NCI-H82 treated with DMSO at 0.1 percent for 48 hours (cell line): ENCODE data around the gene LYL1.

Source experiments
- DNase-seq: peaks from one replicate; lab custom pipeline; 2025; ENCODE audit not compliant: unreplicated experiment; lab: John Stamatoyannopoulos, UW

LYL1 gene

GRCh38 chr19:13110099-13110610 is 7.5 kb upstream of the LYL1 start:
- DNase-seq = no peak

GRCh38 chr19:13109361-13110098 is 6.9 kb upstream of the LYL1 start:
- no peak for DNase-seq

GRCh38 chr19:13104848-13105711 is 2.4 kb upstream of the LYL1 start:
- no peak for DNase-seq

GRCh38 chr19:13104360-13104847 is 1.7 kb upstream of the LYL1 start:
- DNase-seq = no peak

- no peak for DNase-seq
Measured at GRCh38 chr19:13103581-13104359, 1.1 kb upstream of the LYL1 start.

- DNase-seq = no peak
Measured at GRCh38 chr19:13102416-13102665, 317 bp downstream of the LYL1 start.

- DNase-seq = no peak
Measured at GRCh38 chr19:13101590-13102415, 855 bp downstream of the LYL1 start.

GRCh38 chr19:13100841-13101589 is 1.6 kb downstream of the LYL1 start:
- DNase-seq = no peak

- DNase-seq = no peak
Measured at GRCh38 chr19:13100031-13100588, 2.5 kb downstream of the LYL1 start.

- DNase-seq = no peak
Measured at GRCh38 chr19:13099073-13099999, 3.3 kb downstream of the LYL1 start.

- no peak for DNase-seq
Measured at GRCh38 chr19:13098277-13099072, 4.2 kb downstream of the LYL1 start.

- no peak for DNase-seq
Measured at GRCh38 chr19:13097463-13098258, 5.0 kb downstream of the LYL1 start.

GRCh38 chr19:13097033-13097462 is 5.6 kb downstream of the LYL1 start:
- DNase-seq = no peak

GRCh38 chr19:13095934-13096927 is 6.4 kb downstream of the LYL1 start:
- no peak for DNase-seq

GRCh38 chr19:13095393-13095784 is 7.3 kb downstream of the LYL1 start:
- DNase-seq = no peak
